Measurements from ENCODE around the gene DEPDC4. TPM values are rescaled to one million over a fixed set of nuclear protein-coding genes. Genes with fewer than 3 reads are reported as not detected.
A peak's percentile ranks its signal among the peaks of the same experiment; 100 is the strongest.

Gene DEPDC4
- total and polyA plus RNA-seq, 2 of the 13 experiments (the other 11 are each of a cell fraction or from before 2014, with no cell fraction given), result 2.2 to 5.7 TPM

GRCh38 chr12:100199347-100200149 lies 67.3 kb downstream of the DEPDC4 start (continued):
- peak; percentile 58; the same call in 1 of the 2 replicates for TF ChIP-seq ZNF678 (CRISPR knock-in tag; IDR thresholded peaks at IDR 0.05)
- peak; percentile 39 for TF ChIP-seq POGZ (CRISPR knock-in tag; IDR thresholded peaks at IDR 0.05)
- TF ChIP-seq NR2C2 (CRISPR knock-in tag; IDR thresholded peaks at IDR 0.05; ENCODE audit: borderline replicate concordance), result peak; percentile 84
- peak; percentile 54; the same call in 1 of the 2 replicates for TF ChIP-seq ZFP90 (CRISPR knock-in tag; IDR thresholded peaks at IDR 0.05; ENCODE audit: borderline replicate concordance)
- peak; percentile 58 for TF ChIP-seq NRL (CRISPR knock-in tag; IDR thresholded peaks at IDR 0.05; ENCODE audit: borderline replicate concordance)
- TF ChIP-seq YEATS4 (CRISPR knock-in tag; IDR thresholded peaks at IDR 0.05; ENCODE audit: borderline replicate concordance), result peak; percentile 91
- no peak for TF ChIP-seq ZBTB3 (CRISPR knock-in tag; IDR thresholded peaks at IDR 0.05; ENCODE audit: borderline replicate concordance, low read depth)
- peak; percentile 7; the same call in 1 of the 2 replicates for TF ChIP-seq ZHX2 (IDR thresholded peaks at IDR 0.05; ENCODE audit: low read depth)
- peak; percentile 74; the same call in 1 of the 2 replicates for TF ChIP-seq ZHX2 (CRISPR knock-in tag; IDR thresholded peaks at IDR 0.05; ENCODE audit: borderline replicate concordance)
- peak in 1 of 2 experiments; percentile 68; a peak in 3 of 4 replicates for TF ChIP-seq HMGXB4 (CRISPR knock-in tag; IDR thresholded peaks at IDR 0.05; ENCODE audit: borderline replicate concordance in 1 of 2, low read depth in 1 of 2)
- TF ChIP-seq BRD4 (CRISPR knock-in tag; IDR thresholded peaks at IDR 0.05), result 0 out of 2 replicates have a peak, but pooled peaks have one; percentile 75
- TF ChIP-seq ZSCAN21 (CRISPR knock-in tag; IDR thresholded peaks at IDR 0.05; ENCODE audit: borderline replicate concordance), result peak; percentile 47; the same call in 1 of the 2 replicates
- TF ChIP-seq SP5 (CRISPR knock-in tag; IDR thresholded peaks at IDR 0.05; ENCODE audit: borderline replicate concordance, low read depth), result peak; percentile 65
- peak; percentile 62 for TF ChIP-seq ZMYM4 (CRISPR knock-in tag; IDR thresholded peaks at IDR 0.05)
- TF ChIP-seq PHF8 (CRISPR knock-in tag; IDR thresholded peaks at IDR 0.05), result peak; percentile 53
- peak; percentile 74 for TF ChIP-seq ELF1 (CRISPR knock-in tag; IDR thresholded peaks at IDR 0.05)
- TF ChIP-seq ZNF768 (CRISPR knock-in tag; IDR thresholded peaks at IDR 0.05), result peak; percentile 15; the same call in 1 of the 2 replicates
- peak; percentile 31; the same call in 1 of the 2 replicates for TF ChIP-seq MAX (IDR thresholded peaks at IDR 0.05)
- no peak for TF ChIP-seq PBX3 (CRISPR knock-in tag; IDR thresholded peaks at IDR 0.05; ENCODE audit: borderline replicate concordance)
